HCT116 (cell line): ENCODE results near the gene BST2. TPM values are rescaled to one million over a fixed set of nuclear protein-coding genes. Genes with fewer than 3 reads are reported as not detected.

Experiments used
- ATAC-seq: fragments of 200-7000 bp; cut with Tn5 transposase; 2 replicates; pipeline ENCODE4 v1.9.1; 2020; ENCODE audit warnings: mild to moderate bottlenecking, moderate library complexity
- BruUV-seq: library from RNA; stranded (reverse); fragments of 400-500 nt; replicated peaks from 2 replicates; lab custom pipeline; 2021; lab: Mats Ljungman, UMichigan
- CTCF ChIA-PET: fragments of 300-600 bp; sonication (Branson Sonifier 250); formaldehyde crosslinking; loops from one replicate; lab custom pipeline; 2021; ENCODE audit warnings: antibody characterized with exemption; lab: Charles Lee
- POLR2A ChIA-PET: fragments of 300-600, 350-600 bp; sonication (Branson Sonifier 250); formaldehyde crosslinking; loops from one replicate; lab custom pipeline; 2021; ENCODE audit warnings: antibody characterized with exemption; lab: Charles Lee
- RAD21 ChIA-PET, 2 experiments: fragments of 300-600 bp; sonication (Branson Sonifier 250); formaldehyde crosslinking; loops; one replicate each; lab custom pipeline; 2023; ENCODE audit warnings: low total read pairs in 2 of 2; ENCODE audit not compliant: uncharacterized antibody in 2 of 2, unreplicated experiment in 2 of 2, low non-redundant PET in 1 of 2; lab: Charles Lee
- DNase-seq: peaks from one replicate; pipeline ENCODE4 v3.0.0-alpha.2; 2010; ENCODE audit warnings: low read depth, low spot score
- H2AFZ ChIP-seq: fragments of 200-600 bp; shearing (Covaris generic), sonication (generic); 2 replicates; pipeline ENCODE4 v1.6.1; 2017; ENCODE audit warnings: low read depth, mixed run types, mixed read lengths, antibody characterized with exemption, low read length; ENCODE audit not compliant: poor library complexity, severe bottlenecking
- H3K27ac ChIP-seq: 2 replicates; pipeline ENCODE4 v1.5.1; 2012; ENCODE audit warnings: low read depth, low read length
- H3K27me3 ChIP-seq: fragments of 200-600 bp; sonication (generic); 2 replicates; pipeline ENCODE4 v1.6.1; 2016; ENCODE audit warnings: mixed run types, low read length, mixed read lengths; ENCODE audit not compliant: insufficient read depth
- H3K36me3 ChIP-seq, 2 experiments: fragments of 200-500 bp in 1 of 2; fragments of 200-600 bp in 1 of 2; sonication (Bioruptor generic) in 1 of 2; sonication (generic) in 1 of 2; 2 replicates each; pipeline versions ENCODE4 v1.5.1 to v1.6.1; 2014 to 2016; ENCODE audit warnings: low read length in 2 of 2, inconsistent platforms in 1 of 2, mixed read lengths in 1 of 2, mixed run types in 1 of 2; ENCODE audit not compliant: insufficient read depth in 2 of 2, control insufficient read depth in 1 of 2
- H3K4me1 ChIP-seq, 2 experiments: fragments of 200-600 bp in 1 of 2; sonication (generic) in 1 of 2; 2 replicates each; pipeline versions ENCODE4 v1.5.1 to v1.6.1; 2012 to 2017; ENCODE audit warnings: low read length in 2 of 2, inconsistent platforms in 1 of 2, mild to moderate bottlenecking in 1 of 2, mixed read lengths in 1 of 2, mixed run types in 1 of 2, moderate library complexity in 1 of 2; ENCODE audit not compliant: insufficient read depth in 2 of 2, control insufficient read depth in 1 of 2
- H3K4me2 ChIP-seq: fragments of 200-600 bp; sonication (generic); 2 replicates; pipeline ENCODE4 v1.6.1; 2017; ENCODE audit warnings: mixed run types, low read length, mixed read lengths
- H3K4me3 ChIP-seq, 2 experiments: fragments of 200-600 bp in 1 of 2; sonication (generic) in 1 of 2; replicated peaks in 1 of 2; 2 replicates each; pipeline ENCODE4 v1.5.1; 2011 to 2016; ENCODE audit warnings: low read length in 2 of 2, control low read depth in 1 of 2, low read depth in 1 of 2, mild to moderate bottlenecking in 1 of 2, mixed read lengths in 1 of 2, mixed run types in 1 of 2
- H3K79me2 ChIP-seq: fragments of 200-600 bp; sonication (generic); 2 replicates; pipeline ENCODE4 v1.6.1; 2017; ENCODE audit warnings: mild to moderate bottlenecking, mixed run types, low read length, moderate library complexity, mixed read lengths; ENCODE audit not compliant: insufficient read depth
- H3K9ac ChIP-seq: fragments of 200-600 bp; sonication (generic); 2 replicates; pipeline ENCODE4 v1.6.1; 2016; ENCODE audit warnings: low read length, mixed read lengths
- H3K9me2 ChIP-seq: fragments of 200-600 bp; sonication (generic), shearing (Covaris generic); 2 replicates; pipeline ENCODE4 v1.6.1; 2017; ENCODE audit warnings: mixed run types, mild to moderate bottlenecking, moderate library complexity; ENCODE audit not compliant: insufficient read depth
- H3K9me3 ChIP-seq, 2 experiments: fragments of 200-500 bp in 1 of 2; fragments of 200-600 bp in 1 of 2; sonication (Bioruptor generic) in 1 of 2; sonication (generic) in 1 of 2; 2 replicates each; pipeline ENCODE4 v1.6.1; 2014 to 2017; ENCODE audit warnings: low read length in 2 of 2, mixed read lengths in 2 of 2, inconsistent platforms in 1 of 2, low read depth in 1 of 2, mild to moderate bottlenecking in 1 of 2, mixed run types in 1 of 2, moderate library complexity in 1 of 2; ENCODE audit not compliant: control insufficient read depth in 1 of 2, insufficient read depth in 1 of 2
- H4K20me1 ChIP-seq: fragments of 200-600 bp; sonication (generic), shearing (Covaris generic); 2 replicates; pipeline ENCODE4 v1.6.1; 2017; ENCODE audit warnings: mixed run types, mild to moderate bottlenecking, moderate library complexity; ENCODE audit not compliant: insufficient read depth
- POLR2A ChIP-seq: IDR thresholded peaks from 2 replicates; pipeline ENCODE4 v1.7.0; 2011; ENCODE audit warnings: borderline replicate concordance; ENCODE audit not compliant: insufficient read depth, insufficient read length; ENCODE audit errors: extremely low read depth
- SP1 ChIP-seq: IDR thresholded peaks from 2 replicates; pipeline ENCODE4 v1.6.1; 2012; ENCODE audit warnings: low read depth
- SRF ChIP-seq: IDR thresholded peaks from 2 replicates; pipeline ENCODE4 v1.6.1; 2012; ENCODE audit warnings: low read depth
- YY1 ChIP-seq: IDR thresholded peaks from 2 replicates; pipeline ENCODE4 v1.6.1; 2011; ENCODE audit warnings: low read length, low read depth, moderate library complexity, mild to moderate bottlenecking; ENCODE audit not compliant: insufficient replicate concordance; ENCODE audit errors: extremely low read depth
- intact Hi-C: fragments of 100-400 bp; cut with micrococcal nuclease; formaldehyde crosslinking; loops from 2 replicates; pipeline ENCODE4 v1.10.0; 2022
- total RNA-seq: library from RNA; stranded (reverse); gene quantifications from one replicate; pipeline ENCODE4 v1.2.1, GENCODE V29; 2021; ENCODE audit not compliant: unreplicated experiment
- TF ChIP-seq, protein P1 (sequence below), 3 experiments: fragments of 200-600 bp in 1 of 3; sonication (generic) in 1 of 3; IDR thresholded peaks in 2 of 3; conservative IDR thresholded peaks in 1 of 3; 2 replicates each; pipeline ENCODE4 v1.5.1; 2012 to 2017; ENCODE audit warnings: low read depth in 2 of 3, low read length in 2 of 3, antibody characterized with exemption in 1 of 3, borderline replicate concordance in 1 of 3, control low read depth in 1 of 3, mild to moderate bottlenecking in 1 of 3, mixed read lengths in 1 of 3, mixed run types in 1 of 3, moderate library complexity in 1 of 3; ENCODE audit not compliant: insufficient read depth in 1 of 3
- TF ChIP-seq, protein P2 (sequence below): IDR thresholded peaks from 2 replicates; pipeline ENCODE4 v1.6.1; 2012

The BST2 gene
- total RNA-seq, 1 experiment from 2014 or later = 5.4 TPM

DNA sequence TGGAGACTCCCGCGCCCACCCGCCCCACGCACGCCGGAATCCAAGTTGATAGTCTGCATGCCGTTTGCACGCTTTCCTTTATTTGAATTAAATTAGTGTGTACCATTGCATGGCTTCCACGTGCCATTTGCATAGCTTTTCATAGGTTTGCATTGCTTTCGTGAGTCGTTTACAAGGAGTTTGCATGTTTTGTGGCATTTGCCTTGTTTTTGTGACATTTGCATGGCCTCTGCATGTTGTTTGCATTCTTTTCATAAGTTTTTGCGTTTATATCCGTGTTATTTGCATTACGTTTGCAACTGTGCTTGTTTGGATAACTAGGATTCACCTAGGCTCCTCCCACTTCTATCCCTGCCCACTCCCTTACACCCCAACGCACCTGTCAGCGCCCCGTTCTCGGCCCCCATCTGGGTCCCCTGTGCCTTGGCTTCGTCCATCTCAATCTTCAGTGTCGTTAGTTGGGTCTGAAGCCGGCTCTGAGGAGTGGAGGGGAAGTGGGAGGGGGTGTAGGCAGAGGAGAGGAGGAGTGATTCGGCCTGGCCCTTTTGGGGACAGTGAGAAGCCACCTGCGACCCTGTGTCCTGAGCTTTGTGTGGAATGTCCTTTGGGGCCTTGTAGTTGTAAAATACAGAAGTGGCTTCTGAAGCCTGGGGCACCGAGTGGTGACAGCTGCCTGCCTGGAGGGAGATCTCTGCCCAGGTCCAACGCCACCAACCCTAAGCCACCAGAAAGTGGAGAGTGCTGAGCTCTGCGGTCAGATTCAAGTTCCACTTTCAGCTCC lies 13.9 kb downstream of the BST2 start:
- ATAC-seq = peak; percentile 33; the same call in 1 of the 2 replicates
- Histone ChIP-seq H3K4me3 (peak overlapping the region; percentile 40 to 55), H3K9me3 (no peaks in the 10 kb centered on the region), H2AFZ (peak overlapping the region; percentile 44), H3K27me3 (no peaks in the 10 kb centered on the region), H3K4me2 (peak overlapping the region; percentile 75), H3K9me2 (no peaks in the 10 kb centered on the region), H4K20me1 (no peaks in the 10 kb centered on the region), H3K36me3 (no peaks in the 10 kb centered on the region), H3K79me2 (no peaks in the 10 kb centered on the region), H3K27ac (no peak overlapping the region), H3K4me1 (peaks cover 11 to 32% of the 10 kb centered on the region in 2 experiments), H3K9ac (peak overlapping the region; percentile 35; the same call in 1 of the 2 replicates)
- TF ChIP-seq SRF = no peak
- TF ChIP-seq SP1 = no peak; the same call in 1 of the 2 replicates
- TF ChIP-seq, protein P1, sequence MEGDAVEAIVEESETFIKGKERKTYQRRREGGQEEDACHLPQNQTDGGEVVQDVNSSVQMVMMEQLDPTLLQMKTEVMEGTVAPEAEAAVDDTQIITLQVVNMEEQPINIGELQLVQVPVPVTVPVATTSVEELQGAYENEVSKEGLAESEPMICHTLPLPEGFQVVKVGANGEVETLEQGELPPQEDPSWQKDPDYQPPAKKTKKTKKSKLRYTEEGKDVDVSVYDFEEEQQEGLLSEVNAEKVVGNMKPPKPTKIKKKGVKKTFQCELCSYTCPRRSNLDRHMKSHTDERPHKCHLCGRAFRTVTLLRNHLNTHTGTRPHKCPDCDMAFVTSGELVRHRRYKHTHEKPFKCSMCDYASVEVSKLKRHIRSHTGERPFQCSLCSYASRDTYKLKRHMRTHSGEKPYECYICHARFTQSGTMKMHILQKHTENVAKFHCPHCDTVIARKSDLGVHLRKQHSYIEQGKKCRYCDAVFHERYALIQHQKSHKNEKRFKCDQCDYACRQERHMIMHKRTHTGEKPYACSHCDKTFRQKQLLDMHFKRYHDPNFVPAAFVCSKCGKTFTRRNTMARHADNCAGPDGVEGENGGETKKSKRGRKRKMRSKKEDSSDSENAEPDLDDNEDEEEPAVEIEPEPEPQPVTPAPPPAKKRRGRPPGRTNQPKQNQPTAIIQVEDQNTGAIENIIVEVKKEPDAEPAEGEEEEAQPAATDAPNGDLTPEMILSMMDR (IDR thresholded peaks at IDR 0.05 in 2 of 3, conservative IDR thresholded peaks at IDR 0.05 in 1 of 3; ENCODE audit: borderline replicate concordance in 1 of 3, insufficient read depth in 1 of 3, low read depth in 2 of 3, low read length in 2 of 3) = no peak; a peak in 1 of 6 replicates
- TF ChIP-seq POLR2A = no peak
- TF ChIP-seq, protein P2, sequence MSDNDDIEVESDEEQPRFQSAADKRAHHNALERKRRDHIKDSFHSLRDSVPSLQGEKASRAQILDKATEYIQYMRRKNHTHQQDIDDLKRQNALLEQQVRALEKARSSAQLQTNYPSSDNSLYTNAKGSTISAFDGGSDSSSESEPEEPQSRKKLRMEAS = peak; percentile 0; the same call in 1 of the 2 replicates
- TF ChIP-seq YY1 = no peak
- POLR2A ChIA-PET = no interaction called here
- intact Hi-C loops = loop anchor here (1.0 kb wide), 1 partner anchor 75 kb away; no protein-coding TSS in a partner anchor
- BruUV-seq = TSS peak; percentile 76
- no peak for DNase-seq
- CTCF ChIA-PET = interaction anchor here (0.6 to 1.5 kb wide), 6 partner anchors 27 to 214 kb away, joined by 3 to 9 read pairs (median 3); partner anchors contain the start of gene MVB12A
- RAD21 ChIA-PET = interaction anchor here in 1 of 2 experiments (0.7 kb wide), 1 partner anchor 44 kb away, joined by 6 read pairs; no protein-coding TSS in a partner anchor
